UCSD-AML1 (cell line): Measurements from ENCODE around the gene CLCN3.
"Not testable (repeated sequence)": the region's sequence is repeated elsewhere in the genome, so short reads cannot be mapped to it uniquely, and the experiment has no call there.

ENCODE experiments used
- DNase-seq: peaks from one replicate; lab custom pipeline; 2025; ENCODE audit not compliant: unreplicated experiment; lab: John Stamatoyannopoulos, UW

The CLCN3 gene

DNA sequence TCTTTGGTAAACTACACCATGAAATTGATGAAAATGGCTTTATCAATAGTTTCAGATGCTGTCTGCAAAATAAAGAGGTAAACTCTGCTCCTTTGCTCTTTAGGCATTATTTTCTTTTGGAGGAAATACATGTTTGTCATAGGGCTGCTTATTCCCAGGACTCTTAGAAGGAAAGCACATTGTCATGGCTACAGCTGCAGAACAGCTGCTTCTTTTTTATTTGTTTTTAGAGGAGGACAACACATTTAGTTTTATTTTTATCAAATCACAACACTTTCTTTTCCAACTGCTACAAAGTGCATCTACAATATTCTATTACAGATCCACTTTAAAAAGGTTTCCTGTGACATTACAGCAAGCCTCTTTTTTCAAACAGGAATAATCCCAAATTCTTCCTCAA lies 150.0 kb downstream of the CLCN3 start:
- no peak for DNase-seq

GRCh38 chr4:169771556-169772080 lies 151.2 kb downstream of the CLCN3 start:
- DNase-seq = not testable (repeated sequence)
